ENCODE data around the gene CDK12. TPM values are rescaled to one million over a fixed set of nuclear protein-coding genes. Genes with fewer than 3 reads are reported as not detected.
A peak's percentile ranks its signal among the peaks of the same experiment; 100 is the strongest.

The CDK12 gene
- total and polyA plus RNA-seq, 4 donors = 7.5 to 30.3 (median 15.0) TPM

GRCh38 chr17:39527220-39527813 is 66.0 kb downstream of the CDK12 start:
- H3K27me3 ChIP-seq (ENCODE audit: control insufficient read depth in 4 of 4, insufficient read depth in 4 of 4, low read length in 3 of 4) = no peaks in the 10 kb centered on the region
- no peak for DNase-seq (ENCODE audit: low spot score)
- 95% methylated on average over 7 of the region's 7 CpGs for WGBS
- H3K27ac ChIP-seq (ENCODE audit: low read depth in 1 of 2, low read length in 2 of 2) = no peak overlapping the region
- TF ChIP-seq ATF3 (IDR thresholded peaks at IDR 0.05) (no peak), HNF4A (conservative IDR thresholded peaks at IDR 0.05) (no peak), FOXA2 (IDR thresholded peaks at IDR 0.05) (no peak), RAD21 (IDR thresholded peaks at IDR 0.05) (peak; percentile 59 to 69), HNF4G (IDR thresholded peaks at IDR 0.05) (no peak), RXRA (IDR thresholded peaks at IDR 0.05) (no peak), YY1 (IDR thresholded peaks at IDR 0.05) (no peak), FOXA1 (IDR thresholded peaks at IDR 0.05) (no peak), NR2F2 (IDR thresholded peaks at IDR 0.05) (no peak), ZBTB33 (IDR thresholded peaks at IDR 0.05) (no peak), EGR1 (IDR thresholded peaks at IDR 0.05; ENCODE audit: low read depth in 2 of 2) (no peak), JUND (IDR thresholded peaks at IDR 0.05) (no peak), GABPA (IDR thresholded peaks at IDR 0.05 in 1 of 2, conservative IDR thresholded peaks at IDR 0.05 in 1 of 2) (no peak), TAF1 (conservative IDR thresholded peaks at IDR 0.05) (no peak)
- TF ChIP-seq, protein P1, sequence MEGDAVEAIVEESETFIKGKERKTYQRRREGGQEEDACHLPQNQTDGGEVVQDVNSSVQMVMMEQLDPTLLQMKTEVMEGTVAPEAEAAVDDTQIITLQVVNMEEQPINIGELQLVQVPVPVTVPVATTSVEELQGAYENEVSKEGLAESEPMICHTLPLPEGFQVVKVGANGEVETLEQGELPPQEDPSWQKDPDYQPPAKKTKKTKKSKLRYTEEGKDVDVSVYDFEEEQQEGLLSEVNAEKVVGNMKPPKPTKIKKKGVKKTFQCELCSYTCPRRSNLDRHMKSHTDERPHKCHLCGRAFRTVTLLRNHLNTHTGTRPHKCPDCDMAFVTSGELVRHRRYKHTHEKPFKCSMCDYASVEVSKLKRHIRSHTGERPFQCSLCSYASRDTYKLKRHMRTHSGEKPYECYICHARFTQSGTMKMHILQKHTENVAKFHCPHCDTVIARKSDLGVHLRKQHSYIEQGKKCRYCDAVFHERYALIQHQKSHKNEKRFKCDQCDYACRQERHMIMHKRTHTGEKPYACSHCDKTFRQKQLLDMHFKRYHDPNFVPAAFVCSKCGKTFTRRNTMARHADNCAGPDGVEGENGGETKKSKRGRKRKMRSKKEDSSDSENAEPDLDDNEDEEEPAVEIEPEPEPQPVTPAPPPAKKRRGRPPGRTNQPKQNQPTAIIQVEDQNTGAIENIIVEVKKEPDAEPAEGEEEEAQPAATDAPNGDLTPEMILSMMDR (IDR thresholded peaks at IDR 0.05; ENCODE audit: low read depth, low read length, missing input control) = peak; percentile 42
- H3K36me3 ChIP-seq (ENCODE audit: control insufficient read depth in 4 of 4, insufficient read depth in 3 of 4, low read depth in 1 of 4, low read length in 3 of 4) = peaks cover 14 to 72% (median 58%) of the 10 kb centered on the region in 4 donors
- no peaks in the 10 kb centered on the region for H3K9me3 ChIP-seq (ENCODE audit: control insufficient read depth in 4 of 4, low read length in 3 of 4)
- H3K4me1 ChIP-seq (ENCODE audit: control insufficient read depth in 4 of 4, insufficient read depth in 4 of 4, low read length in 3 of 4) = no peaks in the 10 kb centered on the region
- no peak overlapping the region for H3K4me3 ChIP-seq (ENCODE audit: low read depth in 1 of 3, low read length in 3 of 3)
- H3K9ac ChIP-seq (ENCODE audit: low read depth in 1 of 2, low read length in 2 of 2) = no peak overlapping the region

GRCh38 chr17:39529455-39529854 is 68.2 kb downstream of the CDK12 start:
- TF ChIP-seq GABPA (IDR thresholded peaks at IDR 0.05 in 1 of 2, conservative IDR thresholded peaks at IDR 0.05 in 1 of 2) (no peak), HNF4G (IDR thresholded peaks at IDR 0.05) (no peak), RAD21 (IDR thresholded peaks at IDR 0.05) (no peak), TAF1 (conservative IDR thresholded peaks at IDR 0.05) (no peak), EGR1 (IDR thresholded peaks at IDR 0.05; ENCODE audit: low read depth in 2 of 2) (no peak), SP1 (IDR thresholded peaks at IDR 0.05) (no peak), HNF4A (conservative IDR thresholded peaks at IDR 0.05) (no peak), JUND (IDR thresholded peaks at IDR 0.05) (no peak), RXRA (IDR thresholded peaks at IDR 0.05) (no peak), YY1 (IDR thresholded peaks at IDR 0.05) (no peak)
- TF ChIP-seq, protein P1 (IDR thresholded peaks at IDR 0.05; ENCODE audit: low read depth, low read length, missing input control) = no peak
- H3K4me3 ChIP-seq (ENCODE audit: low read depth in 1 of 3, low read length in 3 of 3) = no peak overlapping the region
- no peaks in the 10 kb centered on the region for H3K27me3 ChIP-seq (ENCODE audit: control insufficient read depth in 4 of 4, insufficient read depth in 4 of 4, low read length in 3 of 4)
- no peak for DNase-seq (ENCODE audit: low spot score)
- no peak overlapping the region for H3K9ac ChIP-seq (ENCODE audit: low read depth in 1 of 2, low read length in 2 of 2)
- no peaks in the 10 kb centered on the region for H3K9me3 ChIP-seq (ENCODE audit: control insufficient read depth in 4 of 4, low read length in 3 of 4)
- WGBS = 73% methylated on average over 2 of the region's 2 CpGs
- peaks cover 10 to 52% (median 39%) of the 10 kb centered on the region in 4 donors for H3K36me3 ChIP-seq (ENCODE audit: control insufficient read depth in 4 of 4, insufficient read depth in 3 of 4, low read depth in 1 of 4, low read length in 3 of 4)
- no peaks in the 10 kb centered on the region for H3K4me1 ChIP-seq (ENCODE audit: control insufficient read depth in 4 of 4, insufficient read depth in 4 of 4, low read length in 3 of 4)
- no peak overlapping the region for H3K27ac ChIP-seq (ENCODE audit: low read depth in 1 of 2, low read length in 2 of 2)

All from liver (tissue), 9 donors.